HG02759 (cell line): ENCODE data around the gene CAST.
"Not testable (repeated sequence)": the region's sequence is repeated elsewhere in the genome, so short reads cannot be mapped to it uniquely, and the experiment has no call there.

Experiments
- ATAC-seq: cut with Tn5 transposase; IDR thresholded peaks from one replicate; pipeline ENCODE4 v1.9.1; 2021; ENCODE audit warnings: mild to moderate bottlenecking, moderate library complexity; ENCODE audit not compliant: unreplicated experiment

The CAST gene

DNA sequence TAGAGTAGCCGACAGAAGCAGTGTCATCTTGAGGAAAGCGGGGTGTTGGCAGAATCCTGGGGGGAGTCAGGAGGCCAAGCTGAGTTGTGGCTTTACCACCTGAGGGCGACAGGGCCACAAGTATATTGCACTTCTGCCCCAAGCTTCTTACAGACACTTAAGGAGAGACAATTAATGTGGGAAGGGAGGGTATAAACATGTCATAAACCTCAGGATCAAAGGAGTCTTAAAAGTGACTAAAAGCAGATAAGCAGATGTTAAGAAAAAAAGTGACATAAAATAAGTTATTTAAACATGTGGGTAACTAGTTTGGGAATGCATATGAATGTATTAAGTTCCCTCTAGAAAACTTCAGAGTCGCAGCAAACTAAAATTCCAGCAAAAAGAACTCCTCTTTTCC lies 81.6 kb downstream of the CAST start:
- no peak for ATAC-seq

DNA sequence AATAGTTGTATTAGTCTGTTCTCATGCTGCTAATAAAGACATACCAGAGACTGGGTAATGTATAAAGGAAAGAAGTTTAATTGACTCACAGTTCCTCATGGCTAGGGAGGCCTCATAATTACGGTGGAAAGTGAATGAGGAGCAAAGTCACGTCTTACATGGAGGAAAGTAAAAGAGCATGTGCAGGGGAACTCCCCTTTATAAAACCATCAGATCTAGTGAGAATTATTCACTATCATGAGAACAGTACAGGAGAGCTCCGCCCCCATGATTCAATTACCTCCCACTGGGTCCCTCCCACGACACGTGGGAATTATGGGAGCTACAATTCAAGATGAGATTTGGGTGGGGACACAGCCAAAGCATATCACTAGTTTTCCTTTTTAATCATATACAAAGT lies 82.0 kb downstream of the CAST start:
- not testable (repeated sequence) for ATAC-seq

- no peak for ATAC-seq
Observed at GRCh38 chr5:96745025-96745424, 82.8 kb downstream of the CAST start.

GRCh38 chr5:96745844-96746531 lies 83.8 kb downstream of the CAST start:
- no peak for ATAC-seq

GRCh38 chr5:96747720-96748119 lies 85.5 kb downstream of the CAST start:
- no peak for ATAC-seq

GRCh38 chr5:96750110-96750822 lies 88.1 kb downstream of the CAST start:
- ATAC-seq, result no peak

DNA sequence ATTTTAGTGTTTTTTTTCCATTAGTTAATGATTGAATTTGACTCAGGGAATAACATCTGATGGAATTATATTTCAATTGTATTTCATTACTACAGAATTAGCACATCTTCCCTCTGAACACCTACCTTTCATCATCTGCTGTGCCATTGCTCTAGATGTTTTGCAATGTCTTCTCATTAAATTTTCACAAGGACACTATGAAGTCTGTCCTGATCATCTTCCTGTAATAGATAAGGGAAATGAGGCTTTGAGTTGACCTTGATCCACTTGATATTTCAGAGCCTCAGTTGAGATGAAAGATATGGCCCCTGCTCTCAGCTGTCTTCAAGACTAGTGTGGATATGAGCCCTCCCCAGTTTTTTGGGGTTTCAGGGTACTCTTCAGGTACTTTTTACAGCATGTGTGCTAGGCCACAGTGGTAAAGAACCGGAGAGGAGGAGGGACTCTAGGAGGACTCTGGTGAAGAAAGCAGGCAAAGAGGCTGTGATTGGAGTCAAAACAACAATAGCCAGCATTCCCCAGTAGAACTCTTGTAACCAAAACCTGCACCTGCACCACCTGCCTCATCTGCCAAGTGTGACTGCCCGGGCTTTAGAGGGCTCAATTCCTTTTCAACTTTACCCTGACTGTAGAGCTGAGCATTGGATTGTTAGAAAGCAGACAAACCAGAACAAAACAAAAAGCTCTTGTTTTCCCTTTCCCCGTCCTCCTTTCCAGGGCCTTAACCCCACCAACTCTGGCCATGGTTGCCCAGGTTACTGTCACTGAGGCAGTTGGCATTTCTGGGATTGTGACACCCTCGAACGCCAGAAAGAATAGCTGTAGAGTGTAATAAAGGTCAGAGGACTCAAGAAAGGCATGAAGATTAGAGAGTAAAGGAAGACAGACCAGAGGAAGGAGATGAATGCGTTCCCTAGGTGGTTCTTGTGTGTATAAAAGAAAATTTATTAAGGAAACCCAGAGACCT lies 89.3 kb downstream of the CAST start:
- ATAC-seq, result no peak

GRCh38 chr5:96752341-96753016 lies 90.3 kb downstream of the CAST start:
- ATAC-seq, result no peak

GRCh38 chr5:96753017-96753397 lies 90.8 kb downstream of the CAST start:
- no peak for ATAC-seq

DNA sequence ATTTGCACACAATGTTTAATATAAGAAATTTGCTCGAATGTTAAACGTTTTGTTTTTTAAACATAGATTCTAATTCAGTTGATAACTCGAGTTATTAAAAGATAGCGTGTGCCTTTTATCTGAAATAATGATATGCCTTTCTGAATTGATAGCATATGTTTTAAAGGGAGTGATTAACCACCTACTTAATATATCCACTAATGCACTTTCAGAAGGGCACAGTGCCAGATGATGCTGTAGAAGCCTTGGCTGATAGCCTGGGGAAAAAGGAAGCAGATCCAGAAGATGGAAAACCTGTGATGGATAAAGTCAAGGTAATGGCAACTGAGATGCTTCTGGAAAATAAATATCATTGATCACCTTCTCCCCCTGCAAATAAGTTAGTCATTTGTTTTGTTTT lies 91.7 kb downstream of the CAST start:
- ATAC-seq, result no peak

DNA sequence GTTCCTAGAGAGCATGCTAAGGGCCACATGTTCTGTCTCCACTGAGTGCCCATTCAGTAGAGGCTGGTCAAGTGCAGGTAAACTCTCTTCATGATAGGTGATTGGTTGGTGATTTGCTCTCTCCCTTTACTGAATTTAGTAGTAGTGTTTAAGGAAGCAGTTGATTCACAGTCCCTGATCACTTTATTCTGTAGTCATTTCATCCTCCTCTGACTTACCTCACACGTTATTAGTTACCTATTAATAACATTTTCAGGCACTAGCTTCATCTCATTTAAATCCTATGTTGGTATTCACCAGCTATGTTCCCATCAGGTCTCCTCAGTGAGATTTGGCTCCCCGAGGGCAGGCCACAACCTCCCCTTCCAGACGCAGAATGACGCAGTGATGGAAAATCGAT lies 93.7 kb downstream of the CAST start:
- no peak for ATAC-seq

- ATAC-seq, result no peak
Observed at GRCh38 chr5:96756985-96757384, 94.8 kb downstream of the CAST start.

DNA sequence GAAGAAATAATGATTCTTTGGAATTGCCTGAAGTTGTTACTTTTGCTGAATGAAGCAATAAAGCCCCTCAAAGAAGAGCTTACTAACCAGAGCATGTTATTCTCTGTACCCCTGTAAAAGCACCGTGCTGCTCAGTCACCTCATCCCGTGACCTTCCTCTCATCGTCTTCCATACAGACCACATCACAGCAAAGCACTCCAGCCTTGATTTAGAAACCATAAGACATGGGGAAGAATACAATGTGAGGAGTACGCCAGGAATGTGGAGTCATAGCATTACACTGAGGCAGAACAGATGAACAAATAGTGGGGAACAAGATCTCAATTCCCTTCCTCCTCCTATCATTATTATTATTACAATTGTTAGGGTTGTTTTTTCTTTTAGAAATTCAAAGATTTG lies 96.4 kb downstream of the CAST start:
- no peak for ATAC-seq

GRCh38 chr5:96761618-96762017 lies 99.4 kb downstream of the CAST start:
- ATAC-seq, result no peak

GRCh38 chr5:96763026-96763425 lies 100.8 kb downstream of the CAST start:
- ATAC-seq, result no peak

- ATAC-seq, result no peak
Observed at GRCh38 chr5:96765043-96765442, 102.9 kb downstream of the CAST start.

- ATAC-seq, result no peak
Observed at GRCh38 chr5:96768708-96769251, 106.6 kb downstream of the CAST start.

GRCh38 chr5:96771395-96771794 lies 109.2 kb downstream of the CAST start:
- no peak for ATAC-seq

GRCh38 chr5:96772111-96772510 lies 109.9 kb downstream of the CAST start:
- ATAC-seq, result no peak

- no peak for ATAC-seq
Observed at GRCh38 chr5:96772542-96772941, 110.4 kb downstream of the CAST start.

DNA sequence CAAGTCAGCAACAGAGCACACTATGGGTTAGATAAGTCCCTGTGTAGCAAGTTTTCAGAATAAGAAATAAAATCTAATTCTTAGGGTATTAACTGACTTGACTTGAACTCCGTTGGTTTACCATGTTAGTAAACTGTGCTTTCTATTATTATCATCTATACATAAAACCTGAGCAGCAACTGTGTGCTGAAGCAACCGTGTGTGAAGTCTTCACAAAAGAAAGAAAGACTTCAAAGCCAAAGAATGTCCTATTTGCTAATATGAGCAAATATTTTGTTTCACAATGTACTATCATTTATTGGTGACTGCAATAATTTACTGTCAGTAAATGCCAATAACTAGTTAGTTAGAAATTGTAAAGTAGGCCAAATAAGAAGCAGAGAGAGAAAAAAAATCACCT lies 112.9 kb downstream of the CAST start:
- no peak for ATAC-seq
